AG09319 (cell line): ENCODE measurements around the gene CCM2L.

Experiments used
- DNase-seq: peaks from one replicate; pipeline ENCODE4 v3.0.0-alpha.2; 2010; ENCODE audit warnings: low read depth; ENCODE audit errors: extremely low read depth
- CTCF ChIP-seq: IDR thresholded peaks from 2 replicates; pipeline ENCODE4 v1.5.1; 2011; ENCODE audit warnings: low read depth, mild to moderate bottlenecking, inconsistent platforms, low read length, moderate library complexity

The CCM2L gene

GRCh38 chr20:31984981-31985471 is 25.2 kb upstream of the CCM2L start:
- no peak for DNase-seq
- TF ChIP-seq CTCF, result no peak

- no peak for DNase-seq
Measured at GRCh38 chr20:31987744-31988143, 22.5 kb upstream of the CCM2L start.

GRCh38 chr20:31988430-31989015 is 21.7 kb upstream of the CCM2L start:
- no peak for DNase-seq
- TF ChIP-seq CTCF, result no peak

More at GRCh38 chr20:31987744-31988143, 22.5 kb upstream of the CCM2L start:
- TF ChIP-seq CTCF, result no peak

GRCh38 chr20:31989030-31989645 is 21.1 kb upstream of the CCM2L start:
- DNase-seq, result no peak
- no peak for TF ChIP-seq CTCF

GRCh38 chr20:31990641-31991338 is 19.4 kb upstream of the CCM2L start:
- no peak for TF ChIP-seq CTCF
- no peak for DNase-seq

- TF ChIP-seq CTCF, result no peak
- DNase-seq, result no peak
Measured at GRCh38 chr20:31991339-31991705, 18.9 kb upstream of the CCM2L start.

GRCh38 chr20:31992086-31992485 is 18.2 kb upstream of the CCM2L start:
- no peak for DNase-seq
- no peak for TF ChIP-seq CTCF
